Thyroid gland (tissue), 4 donors: Measurements from ENCODE around the gene MYL5. TPM values are rescaled to one million over a fixed set of nuclear protein-coding genes. Genes with fewer than 3 reads are reported as not detected.
A peak's percentile ranks its signal among the peaks of the same experiment; 100 is the strongest.
"Not testable (repeated sequence)": the region's sequence is repeated elsewhere in the genome, so short reads cannot be mapped to it uniquely, and the experiment has no call there.

Experiments used
- DNase-seq, 2 donors: peaks; one replicate each; pipeline ENCODE4 v3.0.0-alpha.2; 2019
- H3K27ac ChIP-seq, 3 donors: fragments of 200-600 bp; sonication (generic); 1 replicate in 2 of 3; 2 replicates in 1 of 3; pipeline ENCODE4 v1.5.1; 2016 to 2019; ENCODE audit warnings: mild to moderate bottlenecking in 1 of 3, moderate library complexity in 1 of 3
- H3K27me3 ChIP-seq: fragments of 200-600 bp; sonication (generic); one replicate; pipeline ENCODE4 v1.5.1; 2019
- H3K36me3 ChIP-seq, 2 donors: fragments of 200-600 bp; sonication (generic); one replicate each; pipeline ENCODE4 v1.5.1; 2016 to 2019
- H3K4me1 ChIP-seq, 2 donors: fragments of 200-600 bp; sonication (generic); one replicate each; pipeline ENCODE4 v1.5.1; 2017 to 2019
- H3K4me3 ChIP-seq, 3 donors: fragments of 200-600 bp; sonication (generic); replicated peaks in 1 of 3; 1 replicate in 2 of 3; 2 replicates in 1 of 3; pipeline ENCODE4 v1.5.1; 2016; ENCODE audit warnings: mild to moderate bottlenecking in 1 of 3
- H3K9me3 ChIP-seq: fragments of 200-600 bp; sonication (generic); one replicate; pipeline ENCODE4 v1.5.1; 2017
- POLR2A ChIP-seq, 2 donors: fragments of 450-650 bp; IDR thresholded peaks; one replicate each; pipeline ENCODE4 v1.6.1; 2017; ENCODE audit warnings: antibody characterized with exemption in 2 of 2, mild to moderate bottlenecking in 2 of 2, moderate library complexity in 1 of 2
- WGBS, 2 donors: methylation state at CpG; one replicate each; pipeline ENCODE4 v1.1.5; 2017; 5-methylcytosine and 5-hydroxymethylcytosine counted together
- intact Hi-C: fragments of 100-400 bp; cut with DNase I; formaldehyde crosslinking; loops from one replicate; pipeline ENCODE4 v1.15.1; 2023
- total RNA-seq, 4 donors: library from RNA; depleted of rRNA; stranded (reverse); fragments of >200 nt; gene quantifications; one replicate each; pipeline ENCODE4 v1.2.3, GENCODE V29; 2016
- TF ChIP-seq, protein P1 (sequence below), 6 experiments: fragments of 200-600 bp in 3 of 6; fragments of 450-650 bp in 3 of 6; sonication (generic) in 3 of 6; IDR thresholded peaks; one replicate each; pipeline ENCODE4 v1.5.1; 2016 to 2019; ENCODE audit warnings: antibody characterized with exemption in 6 of 6, mild to moderate bottlenecking in 2 of 6, inconsistent platforms in 1 of 6, moderate library complexity in 1 of 6

Gene MYL5
- total RNA-seq, 4 donors from 2014 or later: 13.0 to 17.5 (median 14.2) TPM

DNA sequence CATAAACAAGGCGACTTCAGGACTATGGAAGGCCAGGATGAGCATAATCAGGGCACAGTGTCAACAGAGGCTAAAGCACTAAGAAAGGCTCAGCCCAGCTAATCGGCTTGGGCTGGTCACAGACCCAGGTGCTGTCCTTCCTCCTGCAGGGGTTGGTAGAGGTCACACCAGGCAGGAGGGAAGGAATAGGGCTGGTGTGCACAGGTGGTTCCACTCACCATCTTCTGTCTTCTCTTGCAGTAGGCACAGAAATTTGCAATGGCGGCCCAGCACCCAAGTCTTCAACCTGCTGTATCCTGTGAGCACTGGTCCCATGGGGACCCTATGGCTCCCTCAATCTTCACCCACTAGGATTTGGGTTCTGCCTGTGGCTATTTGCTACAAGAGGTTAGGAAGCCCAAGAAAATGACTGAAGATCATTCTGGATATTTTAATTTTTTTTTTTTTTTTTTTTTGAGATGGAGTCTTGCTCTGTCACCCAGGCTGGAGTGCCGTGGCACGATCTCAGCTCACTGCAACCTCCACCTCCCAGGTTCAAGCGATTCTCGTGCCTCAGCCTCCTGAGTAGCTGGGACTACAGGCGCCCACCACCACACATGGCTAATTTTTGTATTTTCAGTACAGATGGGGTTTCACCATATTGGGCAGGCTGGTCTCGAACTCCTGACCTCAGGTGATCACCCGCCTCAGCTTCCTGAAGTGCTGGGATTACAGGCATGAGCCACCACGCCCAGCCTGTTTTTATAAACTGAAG is 4.4 kb upstream of the MYL5 start:
- DNase-seq, intact Hi-C loops, H3K27me3 ChIP-seq, H3K9me3 ChIP-seq, H3K4me3 ChIP-seq, H3K27ac ChIP-seq: not testable (repeated sequence)
- TF ChIP-seq POLR2A (IDR thresholded peaks at IDR 0.05): peak in 1 of 2 donors; percentile 4
- Histone ChIP-seq H3K4me1 (peaks cover 11% of the 10 kb centered on the region in 2 donors), H3K36me3 (peaks cover 11 to 13% of the 10 kb centered on the region in 2 donors)
- WGBS, 2 donors: 93 to 94% methylated on average over 11 of the region's 11 CpGs

DNA sequence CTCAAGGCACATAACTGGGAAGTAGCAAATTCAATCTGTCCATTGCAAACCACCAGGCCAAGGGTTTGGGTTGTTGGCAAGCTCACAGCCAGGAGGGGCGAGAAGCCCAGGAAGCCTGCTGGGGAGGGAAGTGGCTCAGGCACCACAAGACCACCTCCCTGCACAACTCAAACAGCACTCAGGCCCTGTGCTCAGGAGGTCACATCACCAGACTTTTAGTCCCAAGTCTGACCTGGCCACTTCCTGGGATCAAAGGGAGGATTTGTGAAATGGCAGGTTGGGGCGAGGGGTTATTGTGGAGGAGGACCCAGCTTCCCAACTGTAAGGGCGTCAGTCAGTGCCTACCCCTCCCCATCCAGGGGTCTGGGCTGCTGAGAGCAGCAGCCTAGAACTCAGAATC is 2.6 kb upstream of the MYL5 start:
- H3K36me3 ChIP-seq: peaks cover 11 to 13% of the 10 kb centered on the region in 2 donors
- DNase-seq: no peak
- H3K27ac ChIP-seq: no peak overlapping the region
- no peak overlapping the region for H3K4me3 ChIP-seq
- WGBS, 2 donors: 94 to 100% methylated on average over 3 of the region's 3 CpGs
- peaks cover 15 to 18% of the 10 kb centered on the region in 2 donors for H3K4me1 ChIP-seq
- intact Hi-C loops: no loop called here
- no peak for TF ChIP-seq POLR2A (IDR thresholded peaks at IDR 0.05)
- TF ChIP-seq, protein P1, sequence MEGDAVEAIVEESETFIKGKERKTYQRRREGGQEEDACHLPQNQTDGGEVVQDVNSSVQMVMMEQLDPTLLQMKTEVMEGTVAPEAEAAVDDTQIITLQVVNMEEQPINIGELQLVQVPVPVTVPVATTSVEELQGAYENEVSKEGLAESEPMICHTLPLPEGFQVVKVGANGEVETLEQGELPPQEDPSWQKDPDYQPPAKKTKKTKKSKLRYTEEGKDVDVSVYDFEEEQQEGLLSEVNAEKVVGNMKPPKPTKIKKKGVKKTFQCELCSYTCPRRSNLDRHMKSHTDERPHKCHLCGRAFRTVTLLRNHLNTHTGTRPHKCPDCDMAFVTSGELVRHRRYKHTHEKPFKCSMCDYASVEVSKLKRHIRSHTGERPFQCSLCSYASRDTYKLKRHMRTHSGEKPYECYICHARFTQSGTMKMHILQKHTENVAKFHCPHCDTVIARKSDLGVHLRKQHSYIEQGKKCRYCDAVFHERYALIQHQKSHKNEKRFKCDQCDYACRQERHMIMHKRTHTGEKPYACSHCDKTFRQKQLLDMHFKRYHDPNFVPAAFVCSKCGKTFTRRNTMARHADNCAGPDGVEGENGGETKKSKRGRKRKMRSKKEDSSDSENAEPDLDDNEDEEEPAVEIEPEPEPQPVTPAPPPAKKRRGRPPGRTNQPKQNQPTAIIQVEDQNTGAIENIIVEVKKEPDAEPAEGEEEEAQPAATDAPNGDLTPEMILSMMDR (IDR thresholded peaks at IDR 0.05): no peak
- H3K27me3 ChIP-seq: no peaks in the 10 kb centered on the region
- no peaks in the 10 kb centered on the region for H3K9me3 ChIP-seq

DNA sequence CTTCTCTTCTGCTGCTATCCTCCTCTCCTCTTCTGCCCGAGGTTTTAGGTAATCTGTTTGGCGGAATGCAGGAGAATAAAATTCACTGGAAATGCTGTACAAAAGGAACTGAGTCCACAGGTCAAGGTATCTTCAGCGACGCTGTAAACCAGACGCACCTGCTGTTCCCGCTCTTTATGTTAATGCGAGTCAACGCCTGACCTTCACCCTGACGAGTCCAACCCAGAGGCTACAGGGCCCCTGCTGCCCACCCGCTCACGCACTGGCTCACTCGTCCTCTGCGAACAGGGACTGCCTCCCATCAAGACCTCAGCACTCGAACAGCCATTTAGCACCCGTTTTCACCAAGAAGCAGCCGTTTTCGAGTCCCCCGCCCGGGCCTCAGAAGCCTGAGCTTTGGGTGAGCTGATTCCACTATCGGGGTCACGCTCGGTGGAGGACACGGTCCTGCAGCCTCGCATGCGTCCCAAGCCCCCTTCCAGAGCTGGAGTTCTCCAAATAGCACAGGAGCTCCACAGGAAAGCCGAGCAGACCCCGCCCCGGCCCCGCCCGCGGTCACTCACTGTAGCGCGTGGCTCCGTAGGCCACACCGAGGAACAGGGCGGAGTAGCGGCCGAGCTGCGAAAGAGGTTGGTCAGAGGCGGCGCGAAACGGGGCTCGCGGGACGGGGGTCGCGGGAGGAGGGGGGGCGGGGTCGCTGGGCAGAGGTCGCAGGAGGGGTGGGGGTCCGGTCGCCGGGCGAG is 822 bp upstream of the MYL5 start:
- Histone ChIP-seq H3K27me3 (no peaks in the 10 kb centered on the region), H3K9me3 (no peaks in the 10 kb centered on the region), H3K4me1 (peaks cover 15 to 18% of the 10 kb centered on the region in 2 donors), H3K27ac (peak overlapping the region; percentile 20 to 93 (median 22)), H3K4me3 (peak overlapping the region; percentile 39 to 88 (median 81)), H3K36me3 (peaks cover 11 to 13% of the 10 kb centered on the region in 2 donors)
- intact Hi-C loops: no loop called here
- TF ChIP-seq, protein P1 (IDR thresholded peaks at IDR 0.05): no peak
- no peak for TF ChIP-seq POLR2A (IDR thresholded peaks at IDR 0.05)
- DNase-seq: peak; percentile 34 to 49
- WGBS, 2 donors: 14 to 15% methylated on average over 25 to 33 of the region's 55 CpGs

DNA sequence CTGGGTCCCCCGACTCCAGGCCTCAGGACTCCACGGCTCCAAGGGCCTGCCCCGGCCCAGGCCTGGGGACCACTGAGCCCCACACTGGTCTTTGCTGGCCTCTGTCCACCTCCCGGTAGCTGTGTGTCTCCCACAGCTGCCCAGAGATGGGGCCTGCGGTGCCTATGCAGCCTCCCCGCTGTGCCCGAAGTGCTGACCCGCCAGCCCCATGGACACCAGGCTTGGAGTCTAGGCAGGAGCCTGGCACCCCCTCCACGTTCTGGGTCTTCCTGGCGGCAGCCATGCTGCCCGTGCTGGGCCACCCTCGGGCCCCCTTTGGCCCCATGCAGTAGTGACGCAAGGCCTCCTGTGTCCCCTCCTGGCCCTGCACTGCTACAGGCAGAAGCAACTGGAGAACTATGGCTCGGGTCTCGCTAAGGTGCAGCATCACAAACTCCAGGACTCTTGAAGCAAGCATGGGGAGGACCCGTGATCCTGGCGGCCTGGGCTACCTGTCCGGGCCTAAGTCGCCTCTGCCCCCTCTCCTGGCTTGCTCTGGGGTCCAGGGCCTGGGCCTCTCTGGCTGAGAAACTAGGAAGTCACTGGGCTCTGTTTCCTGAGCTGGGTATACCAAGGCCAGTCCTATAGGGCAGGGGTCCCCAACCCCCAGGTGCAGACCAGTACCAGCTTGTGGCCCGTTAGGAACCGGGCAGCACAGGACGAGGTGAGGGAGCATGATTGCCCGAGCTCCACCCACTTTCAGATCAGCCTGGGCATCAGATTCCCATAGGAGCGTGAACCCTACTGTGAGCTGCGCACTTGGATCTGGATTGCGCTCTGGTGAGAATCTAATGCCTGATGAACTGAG is 917 bp downstream of the MYL5 start:
- 65 to 94% methylated on average over 9 to 16 of the region's 26 CpGs for WGBS, 2 donors
- Histone ChIP-seq H3K36me3 (peaks cover 11 to 13% of the 10 kb centered on the region in 2 donors), H3K27ac (peak overlapping the region in 2 of 3 donors; percentile 89 to 93), H3K27me3 (no peaks in the 10 kb centered on the region), H3K4me3 (peak overlapping the region; percentile 83 to 92 (median 88)), H3K9me3 (no peaks in the 10 kb centered on the region), H3K4me1 (peaks cover 15 to 20% of the 10 kb centered on the region in 2 donors)
- intact Hi-C loops: no loop called here
- DNase-seq: no peak
- no peak for TF ChIP-seq POLR2A (IDR thresholded peaks at IDR 0.05)
- TF ChIP-seq, protein P1 (IDR thresholded peaks at IDR 0.05): no peak
